Ovary (tissue), 9 donors: ENCODE measurements around the gene FHIP1B. TPM values are rescaled to one million over a fixed set of nuclear protein-coding genes. Genes with fewer than 3 reads are reported as not detected.

Experiments
- DNase-seq, 5 donors: peaks; one replicate each; pipeline ENCODE4 v3.0.0-alpha.2; 2019 to 2020
- H3K27ac ChIP-seq, 2 donors: fragments of 200-600 bp; one replicate each; pipeline versions ENCODE4 v1.5.1 to v1.8.0; 2019 to 2022
- H3K27me3 ChIP-seq: fragments of 200-600 bp; one replicate; pipeline ENCODE4 v1.8.0; 2022
- H3K36me3 ChIP-seq: fragments of 200-600 bp; sonication (generic); one replicate; pipeline ENCODE4 v1.5.1; 2019
- H3K4me1 ChIP-seq: one replicate; pipeline ENCODE4 v1.8.1; 2013; ENCODE audit warnings: mild to moderate bottlenecking, moderate library complexity; ENCODE audit not compliant: insufficient read depth
- H3K4me3 ChIP-seq: fragments of 200-600 bp; sonication (generic); one replicate; pipeline ENCODE4 v1.5.1; 2017
- H3K9me3 ChIP-seq, 2 donors: fragments of 200-600 bp in 1 of 2; sonication (generic) in 1 of 2; one replicate each; pipeline versions ENCODE4 v1.5.1 to v1.8.1; 2013 to 2019; ENCODE audit warnings: mild to moderate bottlenecking in 1 of 2, moderate library complexity in 1 of 2
- EP300 ChIP-seq: sonication (generic); formaldehyde crosslinking; IDR thresholded peaks from one replicate; pipeline ENCODE4 v1.6.1; 2017; ENCODE audit warnings: antibody characterized with exemption
- POLR2A ChIP-seq: fragments of 450-650 bp; IDR thresholded peaks from one replicate; pipeline ENCODE4 v1.6.1; 2017; ENCODE audit warnings: antibody characterized with exemption, mild to moderate bottlenecking, moderate library complexity
- WGBS, 3 donors: extraction: QIAGEN DNeasy Blood & Tissue Kit in 1 of 3; methylation state at CpG; one replicate each; pipeline versions ENCODE4 v1.1.5 to v1.1.7; 2013 to 2017; 5-methylcytosine and 5-hydroxymethylcytosine counted together
- intact Hi-C, 4 donors: fragments of 100-400 bp; cut with DNase I; formaldehyde crosslinking; loops; one replicate each; pipeline versions ENCODE4 v1.11.0 to v1.15.1; 2022 to 2023
- polyA plus RNA-seq, 2 donors: library from polyadenylated mRNA; stranded (reverse); fragments of 200-250 nt in 1 of 2; fragments of 350-450 nt in 1 of 2; fragmentation: Illumina TruSeq in 1 of 2; extraction: RNeasy Lipid Tissue Mini Kit (QIAGEN cat#74804) in 1 of 2; gene quantifications; one replicate each; pipeline ENCODE4 v1.2.3, GENCODE V29; 2013 to 2014
- total RNA-seq, 7 donors: library from RNA; depleted of rRNA in 2 of 7; stranded (reverse); fragments of >200 nt in 2 of 7; fragmentation: NEBNext Ultra II Directional in 3 of 7; extraction: Animal tissue kit (Norgen Biotek cat#: 25700) in 3 of 7; gene quantifications; one replicate each; pipeline versions ENCODE4 v1.1.0 to v1.2.4, GENCODE V29; 2016 to 2023
- TF ChIP-seq, protein P1 (sequence below), 3 donors: fragments of 450-650 bp in 2 of 3; fragments of 200-600 bp in 1 of 3; IDR thresholded peaks; one replicate each; pipeline versions ENCODE4 v1.5.1 to v1.8.0; 2016 to 2022; ENCODE audit warnings: antibody characterized with exemption in 3 of 3, mild to moderate bottlenecking in 1 of 3
- donor health status: DM: no; HTN: no; CAD: no; lungs with moderate emphysema.
- donor health status: DM: no; HTN: no; CAD: no.
- donor health status: Bipolar disorder and iron deficiency.
- donor health status: DM: yes; HTN: yes; CAD: no.
- donor health status: DM: no; HTN: no; CAD: no.
- donor health status: DM: yes; HTN: yes; CAD: no.

The FHIP1B gene
- total and polyA plus RNA-seq, 9 donors, result 15.9 to 59.1 (median 35.7) TPM

DNA sequence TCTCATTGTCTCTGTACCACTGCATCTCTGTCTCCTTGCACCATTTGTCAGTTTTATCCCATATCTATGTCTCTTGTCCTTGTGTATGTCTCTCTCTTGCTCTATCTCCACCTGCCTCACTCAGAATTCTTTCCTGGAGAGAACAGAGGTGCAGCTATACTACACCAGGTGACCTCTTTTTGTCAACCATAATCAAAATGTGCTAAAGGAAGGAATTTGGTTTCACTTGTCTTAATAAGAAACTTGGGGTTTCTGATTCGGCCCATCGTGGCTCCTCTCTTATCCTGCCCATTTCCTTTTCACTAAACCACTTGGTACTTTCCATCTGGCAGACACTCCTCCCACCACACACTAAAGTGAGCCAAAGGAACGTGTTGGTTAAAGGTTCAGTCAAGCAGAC lies 31.1 kb downstream of the FHIP1B start:
- 69 to 77% (median 74%) methylated on average over 3 of the region's 3 CpGs for WGBS, 3 donors
- intact Hi-C loops, result no loop called here
- Histone ChIP-seq H3K27me3 (no peaks in the 10 kb centered on the region), H3K27ac (no peak overlapping the region), H3K36me3 (no peaks in the 10 kb centered on the region), H3K9me3 (no peaks in the 10 kb centered on the region), H3K4me1 (no peaks in the 10 kb centered on the region), H3K4me3 (no peak overlapping the region)
- no peak for TF ChIP-seq EP300
- no peak for TF ChIP-seq POLR2A
- TF ChIP-seq, protein P1, sequence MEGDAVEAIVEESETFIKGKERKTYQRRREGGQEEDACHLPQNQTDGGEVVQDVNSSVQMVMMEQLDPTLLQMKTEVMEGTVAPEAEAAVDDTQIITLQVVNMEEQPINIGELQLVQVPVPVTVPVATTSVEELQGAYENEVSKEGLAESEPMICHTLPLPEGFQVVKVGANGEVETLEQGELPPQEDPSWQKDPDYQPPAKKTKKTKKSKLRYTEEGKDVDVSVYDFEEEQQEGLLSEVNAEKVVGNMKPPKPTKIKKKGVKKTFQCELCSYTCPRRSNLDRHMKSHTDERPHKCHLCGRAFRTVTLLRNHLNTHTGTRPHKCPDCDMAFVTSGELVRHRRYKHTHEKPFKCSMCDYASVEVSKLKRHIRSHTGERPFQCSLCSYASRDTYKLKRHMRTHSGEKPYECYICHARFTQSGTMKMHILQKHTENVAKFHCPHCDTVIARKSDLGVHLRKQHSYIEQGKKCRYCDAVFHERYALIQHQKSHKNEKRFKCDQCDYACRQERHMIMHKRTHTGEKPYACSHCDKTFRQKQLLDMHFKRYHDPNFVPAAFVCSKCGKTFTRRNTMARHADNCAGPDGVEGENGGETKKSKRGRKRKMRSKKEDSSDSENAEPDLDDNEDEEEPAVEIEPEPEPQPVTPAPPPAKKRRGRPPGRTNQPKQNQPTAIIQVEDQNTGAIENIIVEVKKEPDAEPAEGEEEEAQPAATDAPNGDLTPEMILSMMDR (IDR thresholded peaks at IDR 0.05), result no peak
- DNase-seq, result no peak

DNA sequence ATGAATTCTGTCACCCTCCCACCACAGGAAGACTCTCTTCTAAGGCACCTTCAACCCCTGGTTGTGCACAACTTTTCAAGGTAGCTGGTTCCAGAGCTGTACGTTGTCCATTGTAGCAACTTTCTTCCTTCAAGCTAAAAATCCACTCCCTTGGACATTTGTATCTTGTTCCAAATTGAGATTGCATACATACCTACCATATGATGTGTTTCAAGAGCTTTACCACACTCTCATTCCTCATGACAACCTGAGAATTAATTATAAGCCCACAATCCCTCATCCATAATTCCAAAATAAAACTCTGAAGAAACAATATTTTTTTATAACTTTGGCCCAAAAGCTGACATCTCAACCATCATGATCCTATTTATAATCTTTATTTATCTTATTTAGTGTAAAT lies 32.4 kb downstream of the FHIP1B start:
- H3K36me3 ChIP-seq, result no peaks in the 10 kb centered on the region
- TF ChIP-seq, protein P1 (IDR thresholded peaks at IDR 0.05), result no peak
- TF ChIP-seq EP300, result no peak
- H3K27ac ChIP-seq, result no peak overlapping the region
- no peaks in the 10 kb centered on the region for H3K4me1 ChIP-seq
- DNase-seq, result no peak
- no peaks in the 10 kb centered on the region for H3K27me3 ChIP-seq
- 84 to 89% (median 84%) methylated on average over 1 of the region's 1 CpG for WGBS, 3 donors
- no peak overlapping the region for H3K4me3 ChIP-seq
- H3K9me3 ChIP-seq, result no peaks in the 10 kb centered on the region
- intact Hi-C loops, result no loop called here

DNA sequence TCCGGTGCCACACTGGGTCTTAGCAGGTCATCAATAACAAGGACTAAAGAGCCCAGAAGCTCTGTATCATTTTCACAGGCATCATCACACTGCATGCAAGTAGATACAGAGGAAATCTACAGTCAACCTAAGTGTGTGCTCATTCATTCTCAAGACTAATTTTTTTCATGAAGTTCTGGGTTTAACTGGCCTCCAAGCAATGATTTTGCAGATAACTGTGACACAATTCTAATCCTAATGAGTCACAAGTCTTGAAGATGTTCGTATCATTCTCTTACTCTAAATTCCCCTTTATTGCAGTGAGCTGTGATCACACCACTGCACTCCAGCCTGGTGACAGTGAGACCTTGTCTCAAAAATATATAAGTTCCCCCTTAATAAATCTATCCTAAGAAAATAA lies 33.0 kb downstream of the FHIP1B start:
- Histone ChIP-seq H3K36me3 (no peaks in the 10 kb centered on the region), H3K27ac (no peak overlapping the region), H3K4me1 (no peaks in the 10 kb centered on the region), H3K9me3 (no peaks in the 10 kb centered on the region), H3K27me3 (no peaks in the 10 kb centered on the region), H3K4me3 (no peak overlapping the region)
- WGBS, 3 donors, result 57 to 82% (median 77%) methylated on average over 2 of the region's 2 CpGs
- TF ChIP-seq, protein P1 (IDR thresholded peaks at IDR 0.05), result no peak
- no peak for TF ChIP-seq POLR2A
- no peak for TF ChIP-seq EP300
- intact Hi-C loops, result no loop called here
- DNase-seq, result no peak

DNA sequence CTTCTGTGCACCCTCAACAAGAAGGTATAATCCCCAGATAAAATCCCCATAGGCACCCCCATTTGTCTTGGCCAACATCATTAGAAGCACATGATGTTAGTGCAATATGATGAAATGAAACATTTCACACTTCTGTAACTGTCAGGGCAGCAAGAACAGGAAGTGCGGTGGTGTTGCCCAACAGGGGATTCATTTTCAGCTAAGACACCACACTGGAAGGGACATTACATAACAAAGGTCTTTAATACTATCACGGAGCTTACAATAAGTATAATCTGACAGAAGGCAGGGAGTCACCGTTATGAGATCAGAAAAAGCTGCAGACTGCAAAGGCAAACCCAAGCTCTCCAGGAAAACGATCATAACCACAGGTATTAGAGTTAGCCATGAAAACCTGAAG lies 33.5 kb downstream of the FHIP1B start:
- no peak for TF ChIP-seq EP300
- TF ChIP-seq, protein P1 (IDR thresholded peaks at IDR 0.05), result no peak
- TF ChIP-seq POLR2A, result no peak

More for the DNA sequence above, 33.5 kb downstream of the FHIP1B start:
- Histone ChIP-seq H3K27me3 (no peaks in the 10 kb centered on the region), H3K4me3 (no peak overlapping the region), H3K27ac (no peak overlapping the region), H3K9me3 (no peaks in the 10 kb centered on the region), H3K36me3 (no peaks in the 10 kb centered on the region), H3K4me1 (no peaks in the 10 kb centered on the region)
- intact Hi-C loops, result no loop called here
- DNase-seq, result no peak
- WGBS, 3 donors, result 77 to 78% (median 78%) methylated on average over 4 of the region's 4 CpGs
